Peyer's patch (tissue), 4 donors: ENCODE measurements around the gene LPA.

ENCODE experiments used
- POLR2A ChIP-seq, 2 donors: fragments of 450-650 bp; IDR thresholded peaks; one replicate each; pipeline ENCODE4 v1.5.1; 2017; ENCODE audit warnings: antibody characterized with exemption in 2 of 2, mild to moderate bottlenecking in 2 of 2, moderate library complexity in 2 of 2
- TF ChIP-seq, protein P1 (sequence below), 6 experiments: fragments of 450-650 bp in 4 of 6; fragments of 200-600 bp in 2 of 6; sonication (generic) in 1 of 6; IDR thresholded peaks; one replicate each; pipeline ENCODE4 v1.5.1; 2017 to 2019; ENCODE audit warnings: antibody characterized with exemption in 6 of 6, mild to moderate bottlenecking in 3 of 6, moderate library complexity in 1 of 6

DNA sequence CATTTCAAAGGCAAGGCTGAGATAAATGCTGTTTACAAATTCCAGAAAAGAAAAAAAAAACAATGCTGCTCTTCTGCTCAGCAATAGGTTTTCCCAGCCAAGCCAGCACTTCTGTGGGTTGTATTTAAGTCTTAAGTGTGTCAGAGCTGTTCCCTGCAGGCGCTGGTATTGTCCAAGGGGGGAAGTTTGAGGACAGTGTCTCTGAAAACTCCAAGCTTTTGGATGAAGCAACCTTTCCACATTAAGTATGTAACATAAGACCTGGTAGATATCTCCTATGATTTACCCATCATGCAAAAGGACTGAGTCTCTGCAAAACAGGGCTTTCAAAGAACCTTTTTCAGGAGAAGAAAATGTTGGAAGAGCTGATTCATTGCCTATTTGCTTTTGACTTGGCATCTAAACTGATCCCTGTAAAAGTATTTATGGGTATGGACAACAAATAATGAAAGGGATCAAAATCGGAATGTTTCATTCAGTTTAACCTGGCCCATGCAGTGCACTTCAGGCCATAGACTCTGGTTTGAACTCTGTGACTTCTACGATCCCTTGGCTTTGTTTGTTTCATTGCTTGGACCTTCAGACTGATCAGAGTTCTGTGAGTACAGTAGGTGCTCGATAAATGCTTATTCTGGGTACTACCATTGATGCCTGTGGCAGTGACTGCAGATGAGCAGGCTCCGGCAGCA, 21.8 kb upstream of the LPA start:
- TF ChIP-seq, protein P1, sequence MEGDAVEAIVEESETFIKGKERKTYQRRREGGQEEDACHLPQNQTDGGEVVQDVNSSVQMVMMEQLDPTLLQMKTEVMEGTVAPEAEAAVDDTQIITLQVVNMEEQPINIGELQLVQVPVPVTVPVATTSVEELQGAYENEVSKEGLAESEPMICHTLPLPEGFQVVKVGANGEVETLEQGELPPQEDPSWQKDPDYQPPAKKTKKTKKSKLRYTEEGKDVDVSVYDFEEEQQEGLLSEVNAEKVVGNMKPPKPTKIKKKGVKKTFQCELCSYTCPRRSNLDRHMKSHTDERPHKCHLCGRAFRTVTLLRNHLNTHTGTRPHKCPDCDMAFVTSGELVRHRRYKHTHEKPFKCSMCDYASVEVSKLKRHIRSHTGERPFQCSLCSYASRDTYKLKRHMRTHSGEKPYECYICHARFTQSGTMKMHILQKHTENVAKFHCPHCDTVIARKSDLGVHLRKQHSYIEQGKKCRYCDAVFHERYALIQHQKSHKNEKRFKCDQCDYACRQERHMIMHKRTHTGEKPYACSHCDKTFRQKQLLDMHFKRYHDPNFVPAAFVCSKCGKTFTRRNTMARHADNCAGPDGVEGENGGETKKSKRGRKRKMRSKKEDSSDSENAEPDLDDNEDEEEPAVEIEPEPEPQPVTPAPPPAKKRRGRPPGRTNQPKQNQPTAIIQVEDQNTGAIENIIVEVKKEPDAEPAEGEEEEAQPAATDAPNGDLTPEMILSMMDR (IDR thresholded peaks at IDR 0.05): no peak
- TF ChIP-seq POLR2A (IDR thresholded peaks at IDR 0.05): no peak
